HEK293 (cell line): ENCODE measurements around the gene TMEM167A.

Experiments used
- CTCF ChIA-PET: fragments of 350-600 bp; formaldehyde crosslinking; extraction: SDS; loops from one replicate; lab custom pipeline; 2021; ENCODE audit warnings: antibody characterized with exemption; lab: Yijun Ruan, JAX
- POLR2A ChIA-PET: fragments of 300-600 bp; formaldehyde crosslinking; extraction: SDS; loops from one replicate; lab custom pipeline; 2020; ENCODE audit warnings: antibody characterized with exemption, inconsistent platforms; lab: Yijun Ruan, JAX
- H3K27ac ChIP-seq: fragments of 200-500 bp; sonication (Bioruptor generic); 2 replicates; pipeline ENCODE4 v1.5.1; 2014; ENCODE audit warnings: low read depth, low read length, control low read depth, inconsistent platforms; ENCODE audit errors: extremely low read depth
- H3K36me3 ChIP-seq, 2 experiments: fragments of 200-500 bp in 1 of 2; sonication (Bioruptor generic) in 1 of 2; 1 replicate in 1 of 2; 2 replicates in 1 of 2; pipeline ENCODE4 v1.5.1; 2014 to 2017; ENCODE audit warnings: inconsistent platforms in 2 of 2, low read length in 2 of 2; ENCODE audit not compliant: control insufficient read depth in 2 of 2, insufficient read depth in 1 of 2
- H3K4me1 ChIP-seq: fragments of 200-500 bp; sonication (Bioruptor generic); 2 replicates; pipeline ENCODE4 v1.5.1; 2014; ENCODE audit warnings: mild to moderate bottlenecking, low read length, inconsistent platforms; ENCODE audit not compliant: control insufficient read depth, insufficient read depth
- H3K4me3 ChIP-seq: 2 replicates; pipeline ENCODE4 v1.5.1; 2011; ENCODE audit warnings: low read depth, mild to moderate bottlenecking, control low read depth, low read length, moderate library complexity
- H3K9me3 ChIP-seq: fragments of 200-500 bp; sonication (Bioruptor generic); 2 replicates; pipeline ENCODE4 v1.5.1; 2014; ENCODE audit warnings: low read depth, low read length, inconsistent platforms; ENCODE audit not compliant: control insufficient read depth, insufficient read depth
- HOXC10 ChIP-seq: sonication (generic); formaldehyde crosslinking; IDR thresholded peaks from 2 replicates; pipeline ENCODE4 v1.8.1; 2023; ENCODE audit warnings: mild to moderate bottlenecking, missing genetic modification reagents
- IKZF3 ChIP-seq: fragments of 450-650 bp; IDR thresholded peaks from 2 replicates; pipeline ENCODE4 v1.5.0; 2018; ENCODE audit warnings: missing biosample characterization, mild to moderate bottlenecking, missing genetic modification characterization, moderate library complexity
- MYNN ChIP-seq: fragments of 450-650 bp; formaldehyde crosslinking; IDR thresholded peaks from 2 replicates; pipeline ENCODE4 v1.5.1; 2016; ENCODE audit warnings: missing biosample characterization, missing genetic modification characterization, borderline replicate concordance
- PATZ1 ChIP-seq: fragments of 450-650 bp; formaldehyde crosslinking; IDR thresholded peaks from 2 replicates; pipeline ENCODE4 v1.5.1; 2016; ENCODE audit warnings: missing biosample characterization, missing genetic modification characterization
- PRDM2 ChIP-seq: fragments of 450-650 bp; formaldehyde crosslinking; IDR thresholded peaks from 2 replicates; pipeline ENCODE4 v1.5.1; 2016; ENCODE audit warnings: missing biosample characterization, missing genetic modification characterization, borderline replicate concordance
- TCF7L2 ChIP-seq: IDR thresholded peaks from 2 replicates; pipeline ENCODE4 v1.6.1; 2011; ENCODE audit warnings: low read depth, mild to moderate bottlenecking, inconsistent platforms, low read length, moderate library complexity, borderline replicate concordance
- ZNF114 ChIP-seq: fragments of 450-650 bp; formaldehyde crosslinking; IDR thresholded peaks from 2 replicates; pipeline ENCODE4 v1.5.0; 2017; ENCODE audit warnings: missing biosample characterization, missing genetic modification characterization
- ZNF121 ChIP-seq: fragments of 450-650 bp; formaldehyde crosslinking; IDR thresholded peaks from 2 replicates; pipeline ENCODE4 v1.5.1; 2016; ENCODE audit warnings: missing biosample characterization, missing genetic modification characterization
- ZNF133 ChIP-seq: fragments of 450-650 bp; formaldehyde crosslinking; IDR thresholded peaks from 2 replicates; pipeline ENCODE4 v1.5.1; 2016; ENCODE audit warnings: missing biosample characterization, missing genetic modification characterization
- ZNF155 ChIP-seq: fragments of 450-650 bp; formaldehyde crosslinking; IDR thresholded peaks from 2 replicates; pipeline ENCODE4 v1.5.1; 2016; ENCODE audit warnings: missing biosample characterization, missing genetic modification characterization
- ZNF16 ChIP-seq: fragments of 450-650 bp; formaldehyde crosslinking; IDR thresholded peaks from 2 replicates; pipeline ENCODE4 v1.5.1; 2016; ENCODE audit warnings: low read depth, missing biosample characterization, missing genetic modification characterization
- ZNF18 ChIP-seq: fragments of 450-650 bp; formaldehyde crosslinking; IDR thresholded peaks from 2 replicates; pipeline ENCODE4 v1.5.1; 2016; ENCODE audit warnings: missing biosample characterization, missing genetic modification characterization
- ZNF24 ChIP-seq: fragments of 450-650 bp; formaldehyde crosslinking; IDR thresholded peaks from 2 replicates; pipeline ENCODE4 v1.5.1; 2016; ENCODE audit warnings: missing biosample characterization, missing genetic modification characterization
- ZNF449 ChIP-seq: fragments of 450-650 bp; formaldehyde crosslinking; IDR thresholded peaks from 2 replicates; pipeline ENCODE4 v1.5.1; 2017; ENCODE audit warnings: missing biosample characterization, mild to moderate bottlenecking, missing genetic modification characterization, moderate library complexity
- ZNF549 ChIP-seq: fragments of 450-650 bp; IDR thresholded peaks from 2 replicates; pipeline ENCODE4 v1.5.1; 2018; ENCODE audit warnings: missing biosample characterization, missing genetic modification characterization, mild to moderate bottlenecking, inconsistent platforms, moderate library complexity
- ZNF645 ChIP-seq: fragments of 450-650 bp; formaldehyde crosslinking; IDR thresholded peaks from 2 replicates; pipeline ENCODE4; 2016; ENCODE audit warnings: missing biosample characterization, missing genetic modification characterization
- ZNF707 ChIP-seq: fragments of 450-650 bp; formaldehyde crosslinking; IDR thresholded peaks from 2 replicates; pipeline ENCODE4 v1.5.1; 2016; ENCODE audit warnings: missing biosample characterization, missing genetic modification characterization
- ZSCAN4 ChIP-seq: fragments of 450-650 bp; formaldehyde crosslinking; IDR thresholded peaks from 2 replicates; pipeline ENCODE4 v1.5.1; 2017; ENCODE audit warnings: missing biosample characterization, missing genetic modification characterization

The TMEM167A gene

GRCh38 chr5:83049370-83049885 is 27.8 kb downstream of the TMEM167A start:
- ChIA-PET POLR2A (no interaction called here), CTCF (no interaction called here)
- no peak for TF ChIP-seq MYNN (tag by site-specific recombination)
- TF ChIP-seq ZSCAN4, result no peak
- TF ChIP-seq PATZ1, result no peak
- no peak for TF ChIP-seq PRDM2 (tag by site-specific recombination)
- no peak for TF ChIP-seq TCF7L2
- no peak for TF ChIP-seq ZNF114
- no peak for TF ChIP-seq ZNF121 (tag by site-specific recombination)
- Histone ChIP-seq H3K4me3 (no peak overlapping the region), H3K27ac (no peak overlapping the region), H3K4me1 (no peaks in the 10 kb centered on the region), H3K36me3 (peaks cover 4 to 18% of the 10 kb centered on the region in 2 experiments; a peak in 2 of 3 replicates), H3K9me3 (no peaks in the 10 kb centered on the region)

GRCh38 chr5:83048811-83049210 is 28.4 kb downstream of the TMEM167A start:
- H3K4me1 ChIP-seq, result no peaks in the 10 kb centered on the region
- CTCF ChIA-PET, result no interaction called here
- peaks cover 0 to 15% of the 10 kb centered on the region in 2 experiments; a peak in 1 of 3 replicates for H3K36me3 ChIP-seq
- H3K9me3 ChIP-seq, result no peaks in the 10 kb centered on the region
- no peak overlapping the region for H3K27ac ChIP-seq
- H3K4me3 ChIP-seq, result no peak overlapping the region
- no peak for TF ChIP-seq HOXC10
- no peak for TF ChIP-seq ZNF121 (tag by site-specific recombination)
- no peak for TF ChIP-seq ZNF18
- no peak for TF ChIP-seq ZNF549 (tag by site-specific recombination)
- TF ChIP-seq ZNF645 (tag by site-specific recombination), result no peak
- TF ChIP-seq ZNF707 (tag by site-specific recombination), result no peak
- no peak for TF ChIP-seq ZNF449 (tag by site-specific recombination)
- no peak for TF ChIP-seq ZNF24 (tag by site-specific recombination)
- TF ChIP-seq ZNF155 (tag by site-specific recombination), result no peak
- no peak for TF ChIP-seq ZNF16 (tag by site-specific recombination)
- TF ChIP-seq ZNF133 (tag by site-specific recombination), result no peak
- no peak for TF ChIP-seq IKZF3
- POLR2A ChIA-PET, result no interaction called here
